Type B pancreatic cell (in vitro differentiated cells): ENCODE results near the gene FGF14. TPM values are rescaled to one million over a fixed set of nuclear protein-coding genes. Genes with fewer than 3 reads are reported as not detected.
A peak's percentile ranks its signal among the peaks of the same experiment; 100 is the strongest.
"Not testable (repeated sequence)": the region's sequence is repeated elsewhere in the genome, so short reads cannot be mapped to it uniquely, and the experiment has no call there.

Source experiments
- DNase-seq: peaks from one replicate; pipeline ENCODE4 v3.0.0; 2021; ENCODE audit warnings: mixed read lengths; ENCODE audit not compliant: unreplicated experiment; ENCODE audit errors: extremely low spot score
- H3K27ac Mint-ChIP-seq: 2 replicates; pipeline ENCODE4 v1.8.0; 2021; ENCODE audit warnings: mild to moderate bottlenecking, mixed read lengths
- H3K27me3 Mint-ChIP-seq: 2 replicates; pipeline ENCODE4 v1.8.0; 2021; ENCODE audit warnings: mixed read lengths
- H3K36me3 Mint-ChIP-seq: 2 replicates; pipeline ENCODE4 v1.8.0; 2021; ENCODE audit warnings: mixed read lengths
- H3K4me1 Mint-ChIP-seq: one replicate; pipeline ENCODE4 v1.8.0; 2021; ENCODE audit warnings: mixed read lengths; ENCODE audit not compliant: unreplicated experiment
- H3K4me3 Mint-ChIP-seq: 2 replicates; pipeline ENCODE4 v1.8.0; 2021; ENCODE audit warnings: mild to moderate bottlenecking, mixed read lengths
- H3K9me3 Mint-ChIP-seq: 2 replicates; pipeline ENCODE4 v1.8.0; 2021; ENCODE audit warnings: mixed read lengths
- CTCF ChIP-seq: fragments of 200-600 bp; sonication (generic); conservative IDR thresholded peaks from 2 replicates; pipeline ENCODE4 v1.5.0; 2021; ENCODE audit warnings: antibody characterized with exemption, mild to moderate bottlenecking
- total RNA-seq: library from RNA; stranded (reverse); gene quantifications from 2 replicates; pipeline ENCODE4 v1.2.1, GENCODE V29; 2021; ENCODE audit warnings: low replicate concordance

Gene FGF14
- total RNA-seq, 1 donor from 2014 or later = 4.2 TPM

DNA sequence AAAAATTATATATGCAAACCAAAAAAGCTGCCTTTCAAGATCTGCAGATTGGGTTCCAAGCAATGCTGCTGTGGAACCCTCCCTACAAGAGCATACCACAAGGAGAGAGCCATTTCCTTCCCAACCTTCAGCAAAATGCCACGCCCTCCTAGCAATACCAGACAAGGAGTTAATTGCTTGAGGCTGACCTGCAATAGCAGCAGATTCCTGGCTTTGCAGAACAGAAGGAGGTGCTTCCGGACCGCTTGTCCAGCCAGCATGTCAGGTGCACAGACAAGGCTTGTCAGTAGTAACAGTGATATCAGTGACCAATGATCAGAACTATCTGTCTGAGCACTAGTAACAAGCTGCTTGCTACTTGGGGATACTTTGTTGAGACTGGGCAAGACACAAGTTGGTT lies 301.6 kb downstream of the FGF14 start:
- peaks cover 25% of the 10 kb centered on the region for H3K27me3 Mint-ChIP-seq
- peaks cover 4% of the 10 kb centered on the region for H3K4me1 Mint-ChIP-seq
- no peaks in the 10 kb centered on the region for H3K36me3 Mint-ChIP-seq
- H3K27ac Mint-ChIP-seq = no peak overlapping the region
- no peak overlapping the region for H3K4me3 Mint-ChIP-seq
- no peaks in the 10 kb centered on the region for H3K9me3 Mint-ChIP-seq
- DNase-seq = no peak
- TF ChIP-seq CTCF = no peak

- DNase-seq = no peak
- no peak for TF ChIP-seq CTCF
- H3K9me3 Mint-ChIP-seq = no peaks in the 10 kb centered on the region
- peaks cover 4% of the 10 kb centered on the region for H3K4me1 Mint-ChIP-seq
- no peak overlapping the region for H3K4me3 Mint-ChIP-seq
- H3K27me3 Mint-ChIP-seq = peaks cover 22% of the 10 kb centered on the region
- no peaks in the 10 kb centered on the region for H3K36me3 Mint-ChIP-seq
- H3K27ac Mint-ChIP-seq = no peak overlapping the region
Observed at GRCh38 chr13:102097708-102098107, 304.1 kb downstream of the FGF14 start.

GRCh38 chr13:102093288-102093687 lies 308.6 kb downstream of the FGF14 start:
- not testable (repeated sequence) for H3K9me3 Mint-ChIP-seq, H3K4me1 Mint-ChIP-seq, H3K36me3 Mint-ChIP-seq, DNase-seq, H3K27ac Mint-ChIP-seq, H3K4me3 Mint-ChIP-seq
- H3K27me3 Mint-ChIP-seq = peaks cover 21% of the 10 kb centered on the region

GRCh38 chr13:102091231-102091630 lies 310.6 kb downstream of the FGF14 start:
- peak; percentile 38 for TF ChIP-seq CTCF
- no peaks in the 10 kb centered on the region for H3K9me3 Mint-ChIP-seq
- no peaks in the 10 kb centered on the region for H3K36me3 Mint-ChIP-seq
- H3K27ac Mint-ChIP-seq = no peak overlapping the region
- H3K27me3 Mint-ChIP-seq = peaks cover 21% of the 10 kb centered on the region
- no peak overlapping the region for H3K4me3 Mint-ChIP-seq
- no peaks in the 10 kb centered on the region for H3K4me1 Mint-ChIP-seq
- DNase-seq = no peak

GRCh38 chr13:102090532-102090931 lies 311.3 kb downstream of the FGF14 start:
- Mint-ChIP-seq H3K27me3 (peaks cover 20% of the 10 kb centered on the region), H3K4me3 (no peak overlapping the region), H3K36me3 (no peaks in the 10 kb centered on the region), H3K9me3 (no peaks in the 10 kb centered on the region), H3K27ac (no peak overlapping the region), H3K4me1 (no peaks in the 10 kb centered on the region)
- DNase-seq = no peak
- no peak for TF ChIP-seq CTCF

DNA sequence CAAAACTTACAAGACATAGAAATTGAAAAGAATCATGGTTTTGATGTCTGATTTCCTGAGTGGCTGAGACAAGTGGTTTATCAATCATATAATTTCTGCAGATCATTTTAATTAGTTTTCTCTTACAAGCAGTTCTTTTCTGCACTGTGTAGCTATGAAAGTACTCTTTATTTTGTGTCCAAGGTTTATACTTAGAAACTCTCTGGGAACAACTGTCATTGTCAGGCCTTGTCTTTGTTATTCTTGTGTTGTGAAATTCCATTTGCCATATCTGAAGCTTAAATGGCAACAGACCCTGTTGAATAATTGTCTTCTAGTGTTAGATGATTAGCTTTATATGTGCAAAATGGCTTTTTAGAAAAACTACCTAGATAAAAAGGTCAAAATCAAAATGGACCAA lies 312.1 kb downstream of the FGF14 start:
- DNase-seq = no peak
- Mint-ChIP-seq H3K36me3 (no peaks in the 10 kb centered on the region), H3K9me3 (no peaks in the 10 kb centered on the region), H3K4me3 (no peak overlapping the region), H3K27ac (no peak overlapping the region), H3K27me3 (peaks cover 13% of the 10 kb centered on the region), H3K4me1 (no peaks in the 10 kb centered on the region)
- TF ChIP-seq CTCF = no peak
